HCT116 (cell line): ENCODE data around the gene BLOC1S5. TPM values are rescaled to one million over a fixed set of nuclear protein-coding genes. Genes with fewer than 3 reads are reported as not detected.

ENCODE experiments used
- ATAC-seq: fragments of 200-7000 bp; cut with Tn5 transposase; 2 replicates; pipeline ENCODE4 v1.9.1; 2020; ENCODE audit warnings: mild to moderate bottlenecking, moderate library complexity
- BruUV-seq: library from RNA; stranded (reverse); fragments of 400-500 nt; replicated peaks from 2 replicates; lab custom pipeline; 2021; lab: Mats Ljungman, UMichigan
- CTCF ChIA-PET: fragments of 300-600 bp; sonication (Branson Sonifier 250); formaldehyde crosslinking; loops from one replicate; lab custom pipeline; 2021; ENCODE audit warnings: antibody characterized with exemption; lab: Charles Lee
- POLR2A ChIA-PET: fragments of 300-600, 350-600 bp; sonication (Branson Sonifier 250); formaldehyde crosslinking; loops from one replicate; lab custom pipeline; 2021; ENCODE audit warnings: antibody characterized with exemption; lab: Charles Lee
- RAD21 ChIA-PET, 2 experiments: fragments of 300-600 bp; sonication (Branson Sonifier 250); formaldehyde crosslinking; loops; one replicate each; lab custom pipeline; 2023; ENCODE audit warnings: low total read pairs in 2 of 2; ENCODE audit not compliant: uncharacterized antibody in 2 of 2, unreplicated experiment in 2 of 2, low non-redundant PET in 1 of 2; lab: Charles Lee
- DNase-seq: peaks from one replicate; pipeline ENCODE4 v3.0.0-alpha.2; 2010; ENCODE audit warnings: low read depth, low spot score
- H2AFZ ChIP-seq: fragments of 200-600 bp; shearing (Covaris generic), sonication (generic); 2 replicates; pipeline ENCODE4 v1.6.1; 2017; ENCODE audit warnings: low read depth, mixed run types, mixed read lengths, antibody characterized with exemption, low read length; ENCODE audit not compliant: poor library complexity, severe bottlenecking
- H3K27ac ChIP-seq: 2 replicates; pipeline ENCODE4 v1.5.1; 2012; ENCODE audit warnings: low read depth, low read length
- H3K27me3 ChIP-seq: fragments of 200-600 bp; sonication (generic); 2 replicates; pipeline ENCODE4 v1.6.1; 2016; ENCODE audit warnings: mixed run types, low read length, mixed read lengths; ENCODE audit not compliant: insufficient read depth
- H3K36me3 ChIP-seq, 2 experiments: fragments of 200-500 bp in 1 of 2; fragments of 200-600 bp in 1 of 2; sonication (Bioruptor generic) in 1 of 2; sonication (generic) in 1 of 2; 2 replicates each; pipeline versions ENCODE4 v1.5.1 to v1.6.1; 2014 to 2016; ENCODE audit warnings: low read length in 2 of 2, inconsistent platforms in 1 of 2, mixed read lengths in 1 of 2, mixed run types in 1 of 2; ENCODE audit not compliant: insufficient read depth in 2 of 2, control insufficient read depth in 1 of 2
- H3K4me1 ChIP-seq, 2 experiments: fragments of 200-600 bp in 1 of 2; sonication (generic) in 1 of 2; 2 replicates each; pipeline versions ENCODE4 v1.5.1 to v1.6.1; 2012 to 2017; ENCODE audit warnings: low read length in 2 of 2, inconsistent platforms in 1 of 2, mild to moderate bottlenecking in 1 of 2, mixed read lengths in 1 of 2, mixed run types in 1 of 2, moderate library complexity in 1 of 2; ENCODE audit not compliant: insufficient read depth in 2 of 2, control insufficient read depth in 1 of 2
- H3K4me2 ChIP-seq: fragments of 200-600 bp; sonication (generic); 2 replicates; pipeline ENCODE4 v1.6.1; 2017; ENCODE audit warnings: mixed run types, low read length, mixed read lengths
- H3K4me3 ChIP-seq, 2 experiments: fragments of 200-600 bp in 1 of 2; sonication (generic) in 1 of 2; replicated peaks in 1 of 2; 2 replicates each; pipeline ENCODE4 v1.5.1; 2011 to 2016; ENCODE audit warnings: low read length in 2 of 2, control low read depth in 1 of 2, low read depth in 1 of 2, mild to moderate bottlenecking in 1 of 2, mixed read lengths in 1 of 2, mixed run types in 1 of 2
- H3K79me2 ChIP-seq: fragments of 200-600 bp; sonication (generic); 2 replicates; pipeline ENCODE4 v1.6.1; 2017; ENCODE audit warnings: mild to moderate bottlenecking, mixed run types, low read length, moderate library complexity, mixed read lengths; ENCODE audit not compliant: insufficient read depth
- H3K9ac ChIP-seq: fragments of 200-600 bp; sonication (generic); 2 replicates; pipeline ENCODE4 v1.6.1; 2016; ENCODE audit warnings: low read length, mixed read lengths
- H3K9me2 ChIP-seq: fragments of 200-600 bp; sonication (generic), shearing (Covaris generic); 2 replicates; pipeline ENCODE4 v1.6.1; 2017; ENCODE audit warnings: mixed run types, mild to moderate bottlenecking, moderate library complexity; ENCODE audit not compliant: insufficient read depth
- H3K9me3 ChIP-seq, 2 experiments: fragments of 200-500 bp in 1 of 2; fragments of 200-600 bp in 1 of 2; sonication (Bioruptor generic) in 1 of 2; sonication (generic) in 1 of 2; 2 replicates each; pipeline ENCODE4 v1.6.1; 2014 to 2017; ENCODE audit warnings: low read length in 2 of 2, mixed read lengths in 2 of 2, inconsistent platforms in 1 of 2, low read depth in 1 of 2, mild to moderate bottlenecking in 1 of 2, mixed run types in 1 of 2, moderate library complexity in 1 of 2; ENCODE audit not compliant: control insufficient read depth in 1 of 2, insufficient read depth in 1 of 2
- H4K20me1 ChIP-seq: fragments of 200-600 bp; sonication (generic), shearing (Covaris generic); 2 replicates; pipeline ENCODE4 v1.6.1; 2017; ENCODE audit warnings: mixed run types, mild to moderate bottlenecking, moderate library complexity; ENCODE audit not compliant: insufficient read depth
- CBX3 ChIP-seq: IDR thresholded peaks from 2 replicates; pipeline ENCODE4 v1.6.1; 2012; ENCODE audit warnings: low read depth
- CEBPB ChIP-seq: IDR thresholded peaks from 2 replicates; pipeline ENCODE4 v1.6.1; 2012; ENCODE audit warnings: low read depth
- EGR1 ChIP-seq: IDR thresholded peaks from 2 replicates; pipeline ENCODE4 v1.6.1; 2012; ENCODE audit warnings: low read depth
- ELF1 ChIP-seq: IDR thresholded peaks from 2 replicates; pipeline ENCODE4 v1.6.1; 2012; ENCODE audit warnings: low read depth, borderline replicate concordance
- EZH2 ChIP-seq: fragments of 200-600 bp; sonication (generic); IDR thresholded peaks from 2 replicates; pipeline ENCODE4 v1.6.1; 2017; ENCODE audit warnings: antibody characterized with exemption, mixed run types
- EZH2phosphoT487 ChIP-seq: fragments of 200-600 bp; IDR thresholded peaks from 2 replicates; pipeline ENCODE4 v1.6.1; 2018; ENCODE audit warnings: antibody characterized with exemption, borderline replicate concordance
- FOSL1 ChIP-seq: IDR thresholded peaks from 2 replicates; pipeline ENCODE4 v1.6.1; 2012; ENCODE audit warnings: low read depth
- SIN3A ChIP-seq: IDR thresholded peaks from 2 replicates; pipeline ENCODE4 v1.6.1; 2012; ENCODE audit warnings: low read depth
- SRF ChIP-seq: IDR thresholded peaks from 2 replicates; pipeline ENCODE4 v1.6.1; 2012; ENCODE audit warnings: low read depth
- TCF7L2 ChIP-seq: IDR thresholded peaks from 2 replicates; pipeline ENCODE4 v1.7.0; 2011; ENCODE audit warnings: borderline replicate concordance, inconsistent platforms; ENCODE audit not compliant: insufficient read depth, insufficient read length; ENCODE audit errors: extremely low read depth
- YY1 ChIP-seq: IDR thresholded peaks from 2 replicates; pipeline ENCODE4 v1.6.1; 2011; ENCODE audit warnings: low read length, low read depth, moderate library complexity, mild to moderate bottlenecking; ENCODE audit not compliant: insufficient replicate concordance; ENCODE audit errors: extremely low read depth
- intact Hi-C: fragments of 100-400 bp; cut with micrococcal nuclease; formaldehyde crosslinking; loops from 2 replicates; pipeline ENCODE4 v1.10.0; 2022
- total RNA-seq: library from RNA; stranded (reverse); gene quantifications from one replicate; pipeline ENCODE4 v1.2.1, GENCODE V29; 2021; ENCODE audit not compliant: unreplicated experiment
- TF ChIP-seq, protein P1 (sequence below): IDR thresholded peaks from 2 replicates; pipeline ENCODE4 v1.6.1; 2012; ENCODE audit warnings: low read depth

The BLOC1S5 gene
- total RNA-seq, 1 experiment from 2014 or later, result 12.0 TPM

DNA sequence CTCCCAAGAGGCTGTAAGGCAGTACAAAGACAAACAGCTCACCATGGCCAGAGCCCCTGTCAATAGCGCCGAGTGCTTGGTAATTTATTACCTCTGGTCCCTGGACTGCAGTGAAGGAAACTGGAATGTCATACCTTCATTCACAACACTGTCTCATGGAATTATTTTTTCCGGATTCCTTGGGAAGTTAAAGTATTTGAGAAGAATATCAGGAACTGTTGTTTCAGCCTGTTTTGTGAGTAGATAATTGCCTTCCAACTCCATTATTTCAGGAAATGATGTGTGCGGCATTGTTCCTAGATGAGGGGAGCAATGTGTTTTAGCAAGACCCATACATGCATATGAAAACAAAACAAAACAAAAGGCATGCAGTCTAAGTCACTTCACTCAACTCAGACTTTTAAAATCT lies 64.0 kb downstream of the BLOC1S5 start:
- RAD21 ChIA-PET, result no interaction called here
- no peak overlapping the region for H2AFZ ChIP-seq
- no peaks in the 10 kb centered on the region for H4K20me1 ChIP-seq
- H3K27me3 ChIP-seq, result no peaks in the 10 kb centered on the region
- CTCF ChIA-PET, result no interaction called here
- TF ChIP-seq EZH2phosphoT487 (no peak), SRF (no peak), SIN3A (no peak), EGR1 (no peak), CBX3 (no peak), ELF1 (no peak), EZH2 (no peak), TCF7L2 (no peak), CEBPB (no peak), FOSL1 (no peak), YY1 (no peak)
- TF ChIP-seq, protein P1, sequence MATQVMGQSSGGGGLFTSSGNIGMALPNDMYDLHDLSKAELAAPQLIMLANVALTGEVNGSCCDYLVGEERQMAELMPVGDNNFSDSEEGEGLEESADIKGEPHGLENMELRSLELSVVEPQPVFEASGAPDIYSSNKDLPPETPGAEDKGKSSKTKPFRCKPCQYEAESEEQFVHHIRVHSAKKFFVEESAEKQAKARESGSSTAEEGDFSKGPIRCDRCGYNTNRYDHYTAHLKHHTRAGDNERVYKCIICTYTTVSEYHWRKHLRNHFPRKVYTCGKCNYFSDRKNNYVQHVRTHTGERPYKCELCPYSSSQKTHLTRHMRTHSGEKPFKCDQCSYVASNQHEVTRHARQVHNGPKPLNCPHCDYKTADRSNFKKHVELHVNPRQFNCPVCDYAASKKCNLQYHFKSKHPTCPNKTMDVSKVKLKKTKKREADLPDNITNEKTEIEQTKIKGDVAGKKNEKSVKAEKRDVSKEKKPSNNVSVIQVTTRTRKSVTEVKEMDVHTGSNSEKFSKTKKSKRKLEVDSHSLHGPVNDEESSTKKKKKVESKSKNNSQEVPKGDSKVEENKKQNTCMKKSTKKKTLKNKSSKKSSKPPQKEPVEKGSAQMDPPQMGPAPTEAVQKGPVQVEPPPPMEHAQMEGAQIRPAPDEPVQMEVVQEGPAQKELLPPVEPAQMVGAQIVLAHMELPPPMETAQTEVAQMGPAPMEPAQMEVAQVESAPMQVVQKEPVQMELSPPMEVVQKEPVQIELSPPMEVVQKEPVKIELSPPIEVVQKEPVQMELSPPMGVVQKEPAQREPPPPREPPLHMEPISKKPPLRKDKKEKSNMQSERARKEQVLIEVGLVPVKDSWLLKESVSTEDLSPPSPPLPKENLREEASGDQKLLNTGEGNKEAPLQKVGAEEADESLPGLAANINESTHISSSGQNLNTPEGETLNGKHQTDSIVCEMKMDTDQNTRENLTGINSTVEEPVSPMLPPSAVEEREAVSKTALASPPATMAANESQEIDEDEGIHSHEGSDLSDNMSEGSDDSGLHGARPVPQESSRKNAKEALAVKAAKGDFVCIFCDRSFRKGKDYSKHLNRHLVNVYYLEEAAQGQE, result no peak
- ATAC-seq (no peak), DNase-seq (no peak)
- intact Hi-C loops, result loop anchor here (10.0 kb wide), 1 partner anchor 375 kb away; no protein-coding TSS in a partner anchor
- BruUV-seq, result no TSS peak
- H3K36me3 ChIP-seq, result no peaks in the 10 kb centered on the region
- no peak overlapping the region for H3K27ac ChIP-seq
- H3K9ac ChIP-seq, result no peak overlapping the region
- no peak overlapping the region for H3K4me2 ChIP-seq
- no peaks in the 10 kb centered on the region for H3K9me3 ChIP-seq
- H3K9me2 ChIP-seq, result no peaks in the 10 kb centered on the region
- POLR2A ChIA-PET, result no interaction called here
- H3K79me2 ChIP-seq, result no peaks in the 10 kb centered on the region
- no peak overlapping the region for H3K4me3 ChIP-seq
- H3K4me1 ChIP-seq, result no peaks in the 10 kb centered on the region
